ENCODE data around the gene U2AF1L4.

Gene U2AF1L4

DNA sequence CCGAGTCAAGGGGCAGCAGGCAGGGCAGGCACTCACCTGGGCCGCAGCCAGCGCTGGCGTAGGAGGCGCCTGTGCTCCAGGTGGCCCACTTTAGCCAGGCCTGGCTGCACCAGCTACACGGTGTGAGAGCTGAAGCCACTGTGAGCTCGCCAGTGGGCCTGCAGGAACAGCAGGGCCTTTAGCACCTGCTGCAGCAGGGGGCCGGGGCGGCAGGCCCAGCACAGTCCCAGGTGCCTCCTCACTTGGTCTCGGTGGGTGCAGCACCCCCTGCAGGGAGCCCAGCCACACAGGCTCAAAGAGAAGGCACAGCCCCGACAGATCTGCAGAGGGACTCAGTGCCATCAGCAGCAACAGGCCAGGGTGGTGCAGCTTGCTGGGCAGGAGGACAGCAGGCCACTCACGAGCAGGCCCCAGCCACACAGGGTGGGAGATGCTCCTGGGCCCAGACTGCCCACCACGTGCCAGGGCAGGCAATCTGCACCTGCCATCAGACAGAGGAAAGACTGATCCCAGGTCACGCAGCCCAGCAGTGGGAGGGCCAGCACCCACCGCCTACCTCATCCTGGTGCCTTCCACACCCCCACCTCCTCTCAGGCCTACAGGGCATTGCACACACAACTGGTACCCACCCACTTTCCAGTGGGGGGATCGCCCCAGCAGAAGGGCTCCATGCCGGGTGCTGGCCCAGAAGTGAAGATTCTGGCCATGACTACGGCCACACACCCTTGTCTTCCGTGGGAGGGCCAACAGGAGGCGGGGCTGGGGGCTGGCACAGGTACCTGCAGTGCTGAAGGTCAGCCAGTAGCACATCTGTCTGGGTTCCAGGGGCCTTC, 46.0 kb upstream of the U2AF1L4 start:
- in situ Hi-C loops (cut with HindIII; ENCODE audit: low sequenced_read_pairs), result no loop called here
- no peak overlapping the region for H3K4me3 ChIP-seq (ENCODE audit: low read depth, low read length)
- no peak for DNase-seq (ENCODE audit: low read depth, low spot score)
- TF ChIP-seq, protein P1, sequence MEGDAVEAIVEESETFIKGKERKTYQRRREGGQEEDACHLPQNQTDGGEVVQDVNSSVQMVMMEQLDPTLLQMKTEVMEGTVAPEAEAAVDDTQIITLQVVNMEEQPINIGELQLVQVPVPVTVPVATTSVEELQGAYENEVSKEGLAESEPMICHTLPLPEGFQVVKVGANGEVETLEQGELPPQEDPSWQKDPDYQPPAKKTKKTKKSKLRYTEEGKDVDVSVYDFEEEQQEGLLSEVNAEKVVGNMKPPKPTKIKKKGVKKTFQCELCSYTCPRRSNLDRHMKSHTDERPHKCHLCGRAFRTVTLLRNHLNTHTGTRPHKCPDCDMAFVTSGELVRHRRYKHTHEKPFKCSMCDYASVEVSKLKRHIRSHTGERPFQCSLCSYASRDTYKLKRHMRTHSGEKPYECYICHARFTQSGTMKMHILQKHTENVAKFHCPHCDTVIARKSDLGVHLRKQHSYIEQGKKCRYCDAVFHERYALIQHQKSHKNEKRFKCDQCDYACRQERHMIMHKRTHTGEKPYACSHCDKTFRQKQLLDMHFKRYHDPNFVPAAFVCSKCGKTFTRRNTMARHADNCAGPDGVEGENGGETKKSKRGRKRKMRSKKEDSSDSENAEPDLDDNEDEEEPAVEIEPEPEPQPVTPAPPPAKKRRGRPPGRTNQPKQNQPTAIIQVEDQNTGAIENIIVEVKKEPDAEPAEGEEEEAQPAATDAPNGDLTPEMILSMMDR (IDR thresholded peaks at IDR 0.05; ENCODE audit: low read depth, low read length), result no peak

DNA sequence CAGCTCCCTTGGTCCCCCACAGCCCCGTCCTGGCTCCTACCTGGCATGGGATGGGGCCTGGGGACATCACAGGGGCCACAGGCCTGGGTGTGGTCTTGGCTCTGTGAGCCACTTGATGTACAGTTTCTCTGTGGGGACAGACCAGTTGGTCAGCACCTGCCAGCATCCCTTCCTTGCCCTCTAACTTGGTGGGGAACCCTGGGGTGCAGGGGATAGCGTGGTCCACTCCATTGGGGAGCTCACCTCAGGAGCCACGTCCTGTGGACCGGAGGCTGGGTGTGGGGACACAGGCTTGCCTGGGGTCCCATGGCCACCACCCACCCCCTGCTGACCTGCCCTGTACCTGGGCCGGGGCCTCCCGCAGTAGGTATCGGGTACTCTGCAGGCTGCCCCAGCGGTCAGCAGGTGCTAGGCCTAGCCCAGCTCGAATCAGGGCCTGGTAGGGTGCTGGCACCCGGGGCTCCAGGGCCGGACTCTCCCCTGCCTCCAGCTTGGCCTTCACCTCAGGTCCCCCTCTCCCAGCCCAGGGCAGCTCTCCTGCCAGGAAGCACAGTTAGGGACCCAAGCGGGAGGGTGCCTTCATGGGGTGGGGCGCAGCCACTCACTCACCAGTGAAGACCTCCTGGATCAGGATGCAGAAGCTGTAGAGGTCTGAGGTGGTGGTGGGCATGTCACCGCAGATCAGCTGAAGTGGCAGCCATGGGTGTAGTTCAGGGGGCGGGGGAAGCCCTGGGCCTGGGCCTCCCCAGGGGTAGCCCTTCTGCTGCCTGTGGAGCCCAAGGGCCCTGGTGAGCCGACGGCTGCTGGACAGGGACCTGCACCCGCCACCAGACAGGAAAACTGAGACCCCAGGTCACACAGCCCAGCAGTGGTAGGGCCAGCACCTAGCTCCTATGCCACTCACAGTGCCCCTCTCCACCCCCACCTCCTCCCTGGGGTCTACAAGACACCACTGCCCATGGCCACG, 45.0 kb upstream of the U2AF1L4 start:
- no peak for DNase-seq (ENCODE audit: low read depth, low spot score)
- no peak overlapping the region for H3K4me3 ChIP-seq (ENCODE audit: low read depth, low read length)
- TF ChIP-seq, protein P1 (IDR thresholded peaks at IDR 0.05; ENCODE audit: low read depth, low read length), result no peak
- in situ Hi-C loops (cut with HindIII; ENCODE audit: low sequenced_read_pairs), result no loop called here

DNA sequence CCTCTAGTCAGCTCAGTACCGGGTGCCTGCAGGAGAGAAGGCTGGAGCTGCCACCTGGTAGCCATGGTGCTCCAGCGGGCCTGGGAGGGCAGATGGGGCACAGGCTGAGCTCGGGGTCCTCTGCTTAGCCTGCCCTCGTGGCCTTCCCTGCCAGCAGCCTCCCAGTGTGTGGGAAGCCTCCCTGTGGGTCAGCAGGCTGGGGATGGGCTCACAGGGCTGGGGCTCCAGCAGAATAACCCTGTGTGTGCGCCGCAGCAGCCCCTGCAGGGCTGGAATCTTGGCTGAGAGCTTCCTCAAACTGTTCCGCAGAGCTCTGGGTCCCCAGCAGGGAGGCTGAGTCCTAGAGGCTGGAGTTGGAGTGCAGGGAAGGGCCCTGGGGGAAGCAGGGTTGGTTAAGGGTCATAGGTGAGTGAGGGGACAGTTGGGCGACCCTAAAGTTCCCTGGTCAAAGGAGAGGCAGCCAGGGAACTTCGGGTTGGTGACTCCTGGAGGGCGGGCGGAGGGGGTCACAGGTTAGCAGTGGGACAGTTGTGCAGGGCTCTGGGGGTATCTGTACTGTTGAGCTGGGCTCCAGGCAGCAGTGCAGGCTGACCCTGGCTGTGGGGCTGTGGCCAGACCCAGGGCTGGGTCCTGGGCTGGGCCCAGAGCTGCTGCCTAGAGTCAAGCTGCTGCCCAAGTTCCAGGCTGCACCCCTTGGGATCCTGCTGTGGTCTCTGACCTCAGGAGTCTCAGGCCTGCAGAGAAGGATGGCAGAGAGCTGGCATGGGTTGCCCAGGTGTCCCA, 44.2 kb upstream of the U2AF1L4 start:
- DNase-seq (ENCODE audit: low read depth, low spot score), result no peak
- no peak overlapping the region for H3K4me3 ChIP-seq (ENCODE audit: low read depth, low read length)
- TF ChIP-seq, protein P1 (IDR thresholded peaks at IDR 0.05; ENCODE audit: low read depth, low read length), result no peak
- in situ Hi-C loops (cut with HindIII; ENCODE audit: low sequenced_read_pairs), result no loop called here

DNA sequence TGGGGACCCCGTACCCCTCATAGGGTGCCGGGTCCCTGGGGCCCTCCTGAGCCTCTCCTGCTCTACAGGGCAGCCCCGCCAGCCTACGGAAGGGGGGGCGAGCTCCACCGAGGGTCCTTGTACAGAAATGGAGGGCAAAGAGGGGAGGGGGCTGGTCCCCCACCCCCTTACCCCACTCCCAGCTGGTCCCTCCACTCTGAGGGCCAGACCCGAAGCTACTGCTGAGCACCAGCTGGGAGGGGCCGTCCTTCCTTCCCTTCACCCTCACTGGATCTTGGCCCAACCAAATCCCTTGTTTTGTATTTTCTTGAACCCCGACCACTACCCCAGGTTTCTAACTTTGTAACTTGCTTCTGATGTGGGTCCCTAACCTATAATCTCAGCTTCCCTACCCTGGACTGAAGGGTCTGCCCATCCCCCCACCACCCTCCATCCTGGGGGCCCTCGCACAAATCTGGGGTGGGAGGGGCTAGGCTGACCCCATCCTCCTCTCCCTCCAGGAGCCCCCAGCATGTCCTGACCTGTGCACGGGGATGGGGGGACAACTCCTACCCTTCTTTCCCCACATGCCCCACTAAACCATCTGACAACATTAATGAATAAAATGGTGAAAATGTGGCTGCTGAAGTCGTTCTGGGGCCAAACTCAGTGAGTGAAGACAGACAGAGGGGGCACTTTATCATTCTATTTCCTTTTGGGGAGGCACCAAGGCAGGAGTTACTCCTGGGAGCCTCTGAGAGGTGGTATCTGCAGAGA, 43.2 kb upstream of the U2AF1L4 start:
- no peak for DNase-seq (ENCODE audit: low read depth, low spot score)
- in situ Hi-C loops (cut with HindIII; ENCODE audit: low sequenced_read_pairs), result no loop called here
- H3K4me3 ChIP-seq (ENCODE audit: low read depth, low read length), result no peak overlapping the region
- TF ChIP-seq, protein P1 (IDR thresholded peaks at IDR 0.05; ENCODE audit: low read depth, low read length), result no peak

DNA sequence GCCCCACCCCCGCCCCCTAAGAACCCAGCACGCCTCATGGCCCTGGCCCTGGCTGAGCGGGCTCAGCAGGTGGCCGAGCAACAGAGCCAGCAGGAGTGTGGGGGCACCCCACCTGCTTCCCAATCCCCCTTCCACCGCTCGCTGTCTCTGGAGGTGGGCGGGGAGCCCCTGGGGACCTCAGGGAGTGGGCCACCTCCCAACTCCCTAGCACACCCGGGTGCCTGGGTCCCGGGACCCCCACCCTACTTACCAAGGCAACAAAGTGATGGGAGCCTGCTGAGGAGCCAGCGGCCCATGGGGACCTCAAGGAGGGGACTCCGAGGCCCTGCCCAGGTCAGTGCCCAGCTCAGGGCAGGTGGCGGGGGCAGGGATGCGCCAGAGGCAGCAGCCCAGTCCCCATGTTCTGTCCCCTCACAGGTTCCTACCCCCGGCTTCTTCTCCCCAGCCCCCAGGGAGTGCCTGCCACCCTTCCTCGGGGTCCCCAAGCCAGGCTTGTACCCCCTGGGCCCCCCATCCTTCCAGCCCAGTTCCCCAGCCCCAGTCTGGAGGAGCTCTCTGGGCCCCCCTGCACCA, 42.1 kb upstream of the U2AF1L4 start:
- TF ChIP-seq, protein P1 (IDR thresholded peaks at IDR 0.05; ENCODE audit: low read depth, low read length), result no peak
- DNase-seq (ENCODE audit: low read depth, low spot score), result no peak
- H3K4me3 ChIP-seq (ENCODE audit: low read depth, low read length), result no peak overlapping the region
- in situ Hi-C loops (cut with HindIII; ENCODE audit: low sequenced_read_pairs), result no loop called here
